Spleen (tissue), 7 donors: ENCODE measurements around the gene MEIS1.

Experiments
- POLR2A ChIP-seq, 3 donors: fragments of 450-650 bp; IDR thresholded peaks; one replicate each; pipeline ENCODE4 v1.5.1; 2017; ENCODE audit warnings: antibody characterized with exemption in 3 of 3, mild to moderate bottlenecking in 1 of 3
- POLR2AphosphoS5 ChIP-seq, 3 donors: sonication (generic); formaldehyde crosslinking; IDR thresholded peaks; one replicate each; pipeline ENCODE4 v1.5.1; 2017; ENCODE audit warnings: antibody characterized with exemption in 3 of 3
- TF ChIP-seq, protein P1 (sequence below), 11 experiments: fragments of 200-600 bp in 7 of 11; fragments of 450-650 bp in 4 of 11; sonication (generic) in 4 of 11; IDR thresholded peaks in 8 of 11; conservative IDR thresholded peaks in 3 of 11; 1 replicate in 7 of 11; 2 replicates in 4 of 11; pipeline versions ENCODE4 v1.4.0 to v1.8.0; 2016 to 2021; ENCODE audit warnings: antibody characterized with exemption in 11 of 11, inconsistent platforms in 4 of 11, mild to moderate bottlenecking in 1 of 11
- donor health status: DM: no; HTN: no; CAD: no; lungs with moderate emphysema.
- donor health status: DM: no; HTN: no; CAD: no.
- donor health status: DM: no; HTN: no; CAD: no.

DNA sequence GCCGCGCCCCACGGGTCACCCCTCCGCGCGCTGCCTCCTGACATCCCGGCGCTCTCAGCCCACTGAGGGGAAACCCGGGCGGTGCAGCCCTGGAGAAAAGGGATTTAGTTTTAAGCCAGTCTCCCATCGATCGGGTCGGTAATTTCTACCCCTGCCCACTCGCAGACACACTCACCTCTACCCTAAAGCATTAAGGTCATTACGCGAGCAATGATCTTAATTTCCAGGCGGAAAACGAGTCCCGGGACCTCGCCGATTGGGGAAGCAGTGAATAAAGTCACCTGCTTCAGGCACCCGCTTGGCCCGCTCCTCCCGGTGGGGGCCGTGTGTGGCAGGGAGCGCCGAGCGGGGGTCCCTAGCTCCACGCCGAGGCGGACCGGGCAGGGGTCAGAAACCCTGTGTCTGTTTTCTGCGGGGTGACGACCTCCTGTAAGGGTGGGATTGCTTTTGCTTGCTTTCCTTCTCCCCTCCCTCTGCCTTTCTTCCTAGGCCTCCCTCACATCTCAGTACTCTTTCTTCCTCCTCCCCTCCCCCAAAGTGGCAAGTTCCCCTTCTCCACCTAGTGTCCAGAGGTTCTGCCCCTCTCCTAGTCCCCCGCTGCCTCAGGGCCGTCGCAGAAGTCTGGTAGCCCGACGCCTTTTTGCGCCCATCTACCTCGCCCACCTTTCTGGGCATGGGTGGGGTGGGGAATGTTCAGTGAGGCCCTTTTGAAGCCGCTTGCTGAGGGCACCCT is 142.6 kb downstream of the MEIS1 start:
- TF ChIP-seq, protein P1, sequence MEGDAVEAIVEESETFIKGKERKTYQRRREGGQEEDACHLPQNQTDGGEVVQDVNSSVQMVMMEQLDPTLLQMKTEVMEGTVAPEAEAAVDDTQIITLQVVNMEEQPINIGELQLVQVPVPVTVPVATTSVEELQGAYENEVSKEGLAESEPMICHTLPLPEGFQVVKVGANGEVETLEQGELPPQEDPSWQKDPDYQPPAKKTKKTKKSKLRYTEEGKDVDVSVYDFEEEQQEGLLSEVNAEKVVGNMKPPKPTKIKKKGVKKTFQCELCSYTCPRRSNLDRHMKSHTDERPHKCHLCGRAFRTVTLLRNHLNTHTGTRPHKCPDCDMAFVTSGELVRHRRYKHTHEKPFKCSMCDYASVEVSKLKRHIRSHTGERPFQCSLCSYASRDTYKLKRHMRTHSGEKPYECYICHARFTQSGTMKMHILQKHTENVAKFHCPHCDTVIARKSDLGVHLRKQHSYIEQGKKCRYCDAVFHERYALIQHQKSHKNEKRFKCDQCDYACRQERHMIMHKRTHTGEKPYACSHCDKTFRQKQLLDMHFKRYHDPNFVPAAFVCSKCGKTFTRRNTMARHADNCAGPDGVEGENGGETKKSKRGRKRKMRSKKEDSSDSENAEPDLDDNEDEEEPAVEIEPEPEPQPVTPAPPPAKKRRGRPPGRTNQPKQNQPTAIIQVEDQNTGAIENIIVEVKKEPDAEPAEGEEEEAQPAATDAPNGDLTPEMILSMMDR (IDR thresholded peaks at IDR 0.05 in 8 of 11, conservative IDR thresholded peaks at IDR 0.05 in 3 of 11): no peak
- TF ChIP-seq POLR2AphosphoS5 (IDR thresholded peaks at IDR 0.05) (peak in 2 of 3 donors; percentile 30 to 36), POLR2A (IDR thresholded peaks at IDR 0.05) (no peak)
